Colonic mucosa (tissue), 4 donors: Measurements from ENCODE around the gene ITGA11. TPM values are rescaled to one million over a fixed set of nuclear protein-coding genes. Genes with fewer than 3 reads are reported as not detected.

ENCODE experiments used
- DNase-seq: peaks from one replicate; pipeline ENCODE4 v3.0.0-alpha.2; 2020
- H3K27ac ChIP-seq: fragments of 200-600 bp; one replicate; pipeline ENCODE4 v1.8.0; 2021
- H3K27me3 ChIP-seq: fragments of 200-600 bp; one replicate; pipeline ENCODE4 v1.8.0; 2021
- H3K36me3 ChIP-seq: fragments of 200-600 bp; one replicate; pipeline ENCODE4 v1.8.0; 2021
- H3K4me1 ChIP-seq: fragments of 200-600 bp; one replicate; pipeline ENCODE4 v1.8.0; 2021; ENCODE audit warnings: mild to moderate bottlenecking
- H3K4me3 ChIP-seq: fragments of 200-600 bp; one replicate; pipeline ENCODE4 v1.8.0; 2021
- H3K9ac ChIP-seq, 2 donors: one replicate each; pipeline ENCODE4 v1.7.0; 2013; ENCODE audit warnings: control low read depth in 2 of 2, low read depth in 2 of 2, low read length in 2 of 2
- H3K9me3 ChIP-seq: fragments of 200-600 bp; one replicate; pipeline ENCODE4 v1.8.0; 2021
- CTCF ChIP-seq: fragments of 200-600 bp; IDR thresholded peaks from one replicate; pipeline ENCODE4 v1.8.0; 2022; ENCODE audit warnings: antibody characterized with exemption, mild to moderate bottlenecking
- intact Hi-C: fragments of 100-400 bp; cut with DNase I; formaldehyde crosslinking; loops from one replicate; pipeline ENCODE4 v1.14.1; 2022
- total RNA-seq, 2 donors: library from RNA; stranded (reverse); fragmentation: NEBNext Ultra II Directional in 1 of 2; extraction: Animal tissue kit (Norgen Biotek cat#: 25700) in 1 of 2; gene quantifications; one replicate each; pipeline ENCODE4 v1.2.1, GENCODE V29; 2021
- donor health status: healthy.
- donor health status: DM: no; HTN: no; CAD: no.
- donor health status: DM: no; HTN: no; CAD: no.

The ITGA11 gene
- total RNA-seq, 2 donors from 2014 or later: 2.4 to 4.1 TPM

- Histone ChIP-seq H3K4me3 (no peak overlapping the region), H3K9me3 (no peaks in the 10 kb centered on the region), H3K36me3 (no peaks in the 10 kb centered on the region), H3K9ac (no peak overlapping the region), H3K27ac (no peak overlapping the region), H3K4me1 (no peaks in the 10 kb centered on the region), H3K27me3 (no peaks in the 10 kb centered on the region)
- TF ChIP-seq CTCF: no peak
- no peak for DNase-seq
- intact Hi-C loops: no loop called here
Observed at GRCh38 chr15:68374168-68374745, 57.7 kb downstream of the ITGA11 start.

GRCh38 chr15:68373028-68373427, 58.9 kb downstream of the ITGA11 start:
- no peaks in the 10 kb centered on the region for H3K27me3 ChIP-seq
- H3K9ac ChIP-seq: no peak overlapping the region
- intact Hi-C loops: no loop called here
- H3K4me3 ChIP-seq: no peak overlapping the region
- no peaks in the 10 kb centered on the region for H3K9me3 ChIP-seq
- no peak for DNase-seq
- no peak for TF ChIP-seq CTCF
- no peaks in the 10 kb centered on the region for H3K4me1 ChIP-seq
- no peaks in the 10 kb centered on the region for H3K36me3 ChIP-seq
- H3K27ac ChIP-seq: no peak overlapping the region

GRCh38 chr15:68372291-68372811, 59.6 kb downstream of the ITGA11 start:
- H3K4me1 ChIP-seq: no peaks in the 10 kb centered on the region
- H3K27ac ChIP-seq: no peak overlapping the region
- H3K36me3 ChIP-seq: no peaks in the 10 kb centered on the region
- H3K27me3 ChIP-seq: no peaks in the 10 kb centered on the region
- no peaks in the 10 kb centered on the region for H3K9me3 ChIP-seq
- no peak for DNase-seq
- no peak for TF ChIP-seq CTCF
- intact Hi-C loops: no loop called here
- no peak overlapping the region for H3K9ac ChIP-seq
- no peak overlapping the region for H3K4me3 ChIP-seq

- no peak for DNase-seq
- Histone ChIP-seq H3K9me3 (no peaks in the 10 kb centered on the region), H3K27me3 (no peaks in the 10 kb centered on the region), H3K27ac (no peak overlapping the region), H3K4me3 (no peak overlapping the region), H3K9ac (no peak overlapping the region), H3K36me3 (no peaks in the 10 kb centered on the region), H3K4me1 (no peaks in the 10 kb centered on the region)
- intact Hi-C loops: no loop called here
- no peak for TF ChIP-seq CTCF
Observed at GRCh38 chr15:68371851-68372250, 60.1 kb downstream of the ITGA11 start.

- Histone ChIP-seq H3K9me3 (no peaks in the 10 kb centered on the region), H3K36me3 (no peaks in the 10 kb centered on the region), H3K4me3 (no peak overlapping the region), H3K4me1 (no peaks in the 10 kb centered on the region), H3K9ac (no peak overlapping the region), H3K27ac (no peak overlapping the region), H3K27me3 (no peaks in the 10 kb centered on the region)
- no peak for TF ChIP-seq CTCF
- no peak for DNase-seq
- intact Hi-C loops: no loop called here
Observed at GRCh38 chr15:68371160-68371559, 60.8 kb downstream of the ITGA11 start.
